K562 (cell line): ENCODE data around the gene EVI2B. TPM values are rescaled to one million over a fixed set of nuclear protein-coding genes. Genes with fewer than 3 reads are reported as not detected.

Experiments
- BCL6 ChIP-seq: fragments of 250-450 bp; sonication (Bioruptor Pico); IDR thresholded peaks from 2 replicates; pipeline ENCODE4 v1.4.0; 2020
- CUX1 ChIP-seq: fragments of 200-800 bp; sonication (Bioruptor generic); IDR thresholded peaks from 2 replicates; pipeline ENCODE4 v1.6.1; 2016; ENCODE audit warnings: missing genetic modification characterization, missing compliant biosample characterization
- ELK3 ChIP-seq: fragments of 450-650 bp; formaldehyde crosslinking; IDR thresholded peaks from 2 replicates; pipeline ENCODE4 v1.4.0; 2020; ENCODE audit warnings: mild to moderate bottlenecking
- GATAD2B ChIP-seq: fragments of 450-650 bp; IDR thresholded peaks from 2 replicates; pipeline ENCODE4 v1.6.1; 2017; ENCODE audit warnings: mild to moderate bottlenecking, borderline replicate concordance
- HMG20A ChIP-seq: fragments of 450-650 bp; formaldehyde crosslinking; conservative IDR thresholded peaks from 2 replicates; pipeline ENCODE4 v1.4.0; 2020; ENCODE audit warnings: mild to moderate bottlenecking, mixed read lengths
- HNRNPLL ChIP-seq: fragments of 200-400 bp; formaldehyde crosslinking; IDR thresholded peaks from 2 replicates; pipeline ENCODE4 v1.6.1; 2017; ENCODE audit warnings: low read length, low read depth, mild to moderate bottlenecking; ENCODE audit not compliant: poor library complexity, severe bottlenecking
- NEUROD1 ChIP-seq: fragments of 150-350 bp; IDR thresholded peaks from 2 replicates; pipeline ENCODE4 v1.6.1; 2014; ENCODE audit warnings: borderline replicate concordance, low read length, low read depth; ENCODE audit not compliant: partially characterized antibody
- RFX5 ChIP-seq: IDR thresholded peaks from 2 replicates; pipeline ENCODE4 v1.6.1; 2011; ENCODE audit warnings: low read depth, mild to moderate bottlenecking, improper control_type of control experiment, low read length
- SMARCA5 ChIP-seq: fragments of 450-650 bp; IDR thresholded peaks from 2 replicates; pipeline ENCODE4 v1.6.1; 2016
- SUPT5H ChIP-seq: fragments of 450-650 bp; IDR thresholded peaks from 2 replicates; pipeline ENCODE4 v1.6.1; 2016
- THAP7 ChIP-seq: fragments of 250-450 bp; sonication (Bioruptor Pico); IDR thresholded peaks from 2 replicates; pipeline ENCODE4 v1.5.0; 2021
- XRCC4 ChIP-seq: IDR thresholded peaks from one replicate; pipeline ENCODE4 v1.6.1; 2011; ENCODE audit not compliant: insufficient read depth, insufficient read length; ENCODE audit errors: extremely low read depth
- ZBTB5 ChIP-seq: fragments of 450-650 bp; IDR thresholded peaks from 2 replicates; pipeline ENCODE4 v1.6.1; 2017; ENCODE audit warnings: antibody characterized with exemption
- ZNF263 ChIP-seq: sonication (generic); formaldehyde crosslinking; IDR thresholded peaks from 2 replicates; pipeline ENCODE4 v1.8.0; 2022; ENCODE audit warnings: mild to moderate bottlenecking, missing genetic modification reagents, borderline replicate concordance
- ZNF696 ChIP-seq: fragments of 250-450 bp; sonication (Bioruptor Pico); conservative IDR thresholded peaks from 2 replicates; pipeline ENCODE4 v1.4.0; 2020; ENCODE audit warnings: mild to moderate bottlenecking, moderate library complexity
- polyA plus RNA-seq, 8 experiments: library from polyadenylated mRNA; depleted of rRNA in 4 of 8; stranded (reverse) in 5 of 8; unstranded in 3 of 8; fragments of >200 nt; fragmentation: Nextera tagmentation in 2 of 8; fragmentation: Illumina TruSeq in 1 of 8; extraction: Ambion mirVana in 2 of 8; extraction: Trizol in 1 of 8; gene quantifications; 2 replicates each; pipeline versions ENCODE4 v1.2.1 to v1.2.3, GENCODE V29; 2011 to 2014; ENCODE audit warnings: inconsistent platforms in 1 of 8, missing spikeins in 1 of 8
- total RNA-seq, 7 experiments: library from RNA; depleted of rRNA in 6 of 7; stranded (reverse); fragments of >200 nt in 6 of 7; fragmentation: Illumina TruSeq in 2 of 7; extraction: Trizol in 2 of 7; gene quantifications; 2 replicates each; pipeline versions ENCODE4 v1.2.1 to v1.2.3, GENCODE V29; 2011 to 2021; ENCODE audit warnings: low replicate concordance in 1 of 7

EVI2B gene
- total and polyA plus RNA-seq, 9 of the 15 experiments (the other 6 are each of a cell fraction or from before 2014, with no cell fraction given) = 0.54 to 8.0 (median 2.5) TPM

GRCh38 chr17:31313982-31314781, at the start of gene EVI2B (continued):
- TF ChIP-seq ZBTB5 = no peak
- 0 out of 2 replicates have a peak, but pooled peaks have one; percentile 42 for TF ChIP-seq GATAD2B
- TF ChIP-seq ELK3 (CRISPR knock-in tag) = no peak
- TF ChIP-seq ZNF696 = no peak
- TF ChIP-seq BCL6 (CRISPR knock-in tag) = no peak
- peak; percentile 72; the same call in 1 of the 2 replicates for TF ChIP-seq SMARCA5
- TF ChIP-seq ZNF263 (CRISPR knock-in tag) = no peak
- TF ChIP-seq SUPT5H = no peak
- no peak for TF ChIP-seq HNRNPLL
- no peak for TF ChIP-seq NEUROD1
- TF ChIP-seq THAP7 (CRISPR knock-in tag) = no peak
- TF ChIP-seq CUX1 (CRISPR knock-in tag) = no peak
- TF ChIP-seq HMG20A (CRISPR knock-in tag) = no peak
- TF ChIP-seq RFX5 = no peak
- no peak for TF ChIP-seq XRCC4
